Activated CD4-positive, CD25-positive, alpha-beta regulatory T cell treated with anti-CD3 and anti-CD28 coated beads, Interleukin-2, amount 50 U/mL, for 72 hours (primary cell): ENCODE measurements around the gene ITPR3.
"Not testable (repeated sequence)": the region's sequence is repeated elsewhere in the genome, so short reads cannot be mapped to it uniquely, and the experiment has no call there.

Experiments used
- DNase-seq: peaks from one replicate; pipeline ENCODE4 v3.0.0; 2021

Gene ITPR3

DNA sequence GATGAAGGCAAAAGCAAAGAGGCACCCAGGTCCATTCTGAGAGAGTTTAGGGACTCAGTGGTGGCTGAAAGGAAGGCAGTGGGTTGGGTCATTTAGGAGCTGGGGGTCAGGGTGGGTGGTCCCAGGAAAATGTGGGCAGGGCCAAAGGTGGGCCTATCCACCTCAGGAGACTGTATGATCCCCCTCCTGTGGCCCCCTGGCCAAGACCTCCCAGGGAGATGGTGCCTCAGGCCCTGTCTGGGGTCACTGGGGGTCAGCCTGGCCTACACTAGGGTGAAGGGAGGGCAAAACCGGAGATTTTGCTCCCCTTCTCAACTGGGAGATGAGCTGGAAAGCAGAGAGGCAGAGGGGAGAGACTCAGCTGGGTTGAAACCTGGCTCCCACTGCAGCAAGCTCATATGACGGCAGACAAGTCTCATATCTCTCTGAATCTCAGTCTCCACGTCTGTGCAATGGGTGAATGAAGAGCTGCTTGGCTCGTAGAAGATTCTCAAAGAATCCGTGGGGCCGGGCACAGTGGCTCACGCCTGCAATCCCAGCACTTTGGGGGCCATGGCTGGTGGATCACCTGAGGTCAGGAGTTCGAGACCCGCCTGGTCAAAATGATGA lies 29.6 kb upstream of the ITPR3 start:
- DNase-seq = no peak

DNA sequence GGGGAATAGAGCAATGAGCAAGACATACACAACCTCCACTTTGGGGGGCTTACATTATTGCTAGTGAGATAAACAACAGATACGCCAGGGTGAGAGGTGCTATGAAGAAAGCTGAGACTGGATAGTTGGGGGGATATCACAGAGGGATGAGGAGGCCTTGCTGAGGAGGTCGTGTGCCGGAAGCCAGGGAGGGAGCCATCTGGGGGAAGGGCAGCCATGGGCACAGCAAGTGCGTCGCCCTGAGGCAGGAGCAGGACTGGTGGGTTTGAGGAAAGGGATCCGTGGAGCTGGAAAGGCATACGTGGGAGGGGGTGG lies 28.9 kb upstream of the ITPR3 start:
- no peak for DNase-seq

DNA sequence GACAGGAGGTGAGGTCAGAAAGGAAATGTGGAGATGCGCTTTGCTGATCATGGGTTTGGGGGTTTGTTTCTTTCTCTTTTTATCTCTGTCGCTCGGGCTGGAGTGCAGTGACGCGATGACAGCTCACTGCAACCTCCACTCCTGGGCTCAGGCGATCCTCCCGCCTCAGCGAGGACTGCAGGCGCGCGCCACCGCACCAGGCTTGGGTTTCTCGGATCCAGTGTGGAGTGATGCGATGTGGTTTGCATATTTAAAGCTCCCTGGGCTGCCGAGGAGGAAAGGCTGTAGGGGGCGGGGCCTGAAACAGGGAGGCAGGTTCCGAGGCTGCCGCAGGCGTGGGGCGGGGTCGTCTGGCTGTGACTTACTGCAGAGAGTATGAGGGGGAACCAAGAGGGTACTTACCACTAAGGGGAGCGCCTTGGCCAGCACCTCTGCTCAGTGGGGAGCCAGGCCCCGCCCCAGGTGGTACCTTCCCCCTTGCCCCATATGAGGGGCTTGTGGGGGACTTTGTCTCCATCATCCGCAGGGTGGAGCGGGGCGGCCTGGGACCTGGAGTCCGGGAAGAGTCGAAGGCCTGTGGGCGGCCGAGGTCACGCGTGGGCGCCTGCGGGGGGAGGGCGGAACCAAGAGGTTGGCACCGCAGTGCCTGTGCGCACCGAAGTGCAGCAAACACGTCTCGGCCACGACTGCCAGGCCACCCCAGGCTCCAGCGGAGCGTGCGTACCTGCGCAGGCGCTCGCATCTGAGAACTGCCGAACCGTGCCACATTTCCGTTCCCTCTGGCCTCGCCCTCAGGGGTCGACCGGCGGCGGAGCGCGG lies 28.3 kb upstream of the ITPR3 start:
- DNase-seq = peak; percentile 59

DNA sequence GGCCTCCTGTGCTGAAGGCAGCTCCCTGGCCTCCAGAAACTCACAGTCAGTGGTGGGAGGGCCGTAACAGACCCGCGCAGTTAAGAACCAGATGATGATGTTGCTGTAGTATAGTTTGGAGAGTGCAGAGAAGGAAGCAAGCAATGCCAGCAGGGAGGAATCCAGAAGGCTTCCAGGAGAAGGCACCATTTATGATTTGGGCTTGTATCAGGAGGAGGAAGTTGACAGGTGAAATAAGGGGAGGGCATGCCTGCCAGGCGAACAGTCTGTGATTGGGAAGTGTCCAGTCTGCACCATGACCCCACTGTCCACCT lies 27.8 kb upstream of the ITPR3 start:
- no peak for DNase-seq

DNA sequence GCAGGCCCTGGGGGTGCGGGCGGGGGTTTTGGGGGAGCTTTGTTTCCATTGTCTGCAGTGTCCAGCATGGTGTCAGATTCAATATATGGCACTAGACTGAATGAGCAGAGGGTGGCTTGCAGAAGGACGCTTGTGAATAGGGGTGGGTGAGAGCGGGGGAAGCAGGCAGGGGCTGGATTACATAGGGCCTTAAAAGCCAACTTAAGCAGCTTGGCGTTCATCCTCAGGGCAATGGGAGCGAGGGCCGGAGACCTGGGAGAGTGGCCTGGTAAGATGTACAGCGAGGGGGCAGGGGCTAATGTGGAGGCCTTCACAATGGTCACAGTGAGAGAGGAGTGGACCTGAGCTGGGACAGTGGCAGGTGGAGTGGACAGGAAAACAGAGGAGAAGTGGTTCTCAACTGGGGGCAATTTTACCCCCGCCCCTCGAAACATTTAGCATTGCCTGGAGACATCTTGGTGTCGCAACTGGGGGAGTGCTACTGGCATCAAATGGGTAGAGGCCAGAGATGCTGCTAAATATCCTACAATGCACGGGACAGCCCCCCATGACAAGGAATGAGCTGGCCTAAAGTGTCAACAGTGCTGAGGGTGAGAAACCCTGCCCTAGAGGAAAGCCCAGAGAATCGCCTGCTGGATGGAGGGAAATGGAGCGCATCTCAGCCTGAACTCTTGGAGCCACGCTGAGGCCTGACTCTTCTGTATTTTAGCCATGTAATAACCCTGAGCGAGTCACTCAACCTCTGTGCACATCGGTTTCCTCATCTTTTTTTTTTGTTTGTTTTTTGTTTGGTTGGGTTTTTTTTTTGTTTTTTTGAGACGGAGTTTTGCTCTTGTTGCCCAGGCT lies 25.9 kb upstream of the ITPR3 start:
- DNase-seq = no peak

DNA sequence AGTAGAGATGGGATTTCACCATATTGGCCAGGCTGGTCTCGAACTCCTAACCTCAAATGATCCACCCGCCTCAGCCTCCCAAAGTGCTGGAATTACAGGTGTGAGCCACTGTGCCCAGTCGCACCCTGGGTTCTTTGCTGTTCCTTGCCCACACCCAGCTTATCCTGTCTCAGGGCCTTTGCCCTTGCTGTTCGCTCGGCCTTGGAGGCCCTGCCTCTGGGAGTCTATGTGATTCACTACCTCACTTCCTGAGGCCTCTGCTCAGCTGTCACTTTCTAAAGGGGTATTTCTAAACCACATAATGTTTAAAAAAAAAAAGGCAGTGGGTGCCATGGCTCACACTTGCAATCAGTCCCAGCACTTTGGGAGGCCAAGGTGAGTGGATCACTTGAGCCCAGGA lies 24.2 kb upstream of the ITPR3 start:
- not testable (repeated sequence) for DNase-seq

DNA sequence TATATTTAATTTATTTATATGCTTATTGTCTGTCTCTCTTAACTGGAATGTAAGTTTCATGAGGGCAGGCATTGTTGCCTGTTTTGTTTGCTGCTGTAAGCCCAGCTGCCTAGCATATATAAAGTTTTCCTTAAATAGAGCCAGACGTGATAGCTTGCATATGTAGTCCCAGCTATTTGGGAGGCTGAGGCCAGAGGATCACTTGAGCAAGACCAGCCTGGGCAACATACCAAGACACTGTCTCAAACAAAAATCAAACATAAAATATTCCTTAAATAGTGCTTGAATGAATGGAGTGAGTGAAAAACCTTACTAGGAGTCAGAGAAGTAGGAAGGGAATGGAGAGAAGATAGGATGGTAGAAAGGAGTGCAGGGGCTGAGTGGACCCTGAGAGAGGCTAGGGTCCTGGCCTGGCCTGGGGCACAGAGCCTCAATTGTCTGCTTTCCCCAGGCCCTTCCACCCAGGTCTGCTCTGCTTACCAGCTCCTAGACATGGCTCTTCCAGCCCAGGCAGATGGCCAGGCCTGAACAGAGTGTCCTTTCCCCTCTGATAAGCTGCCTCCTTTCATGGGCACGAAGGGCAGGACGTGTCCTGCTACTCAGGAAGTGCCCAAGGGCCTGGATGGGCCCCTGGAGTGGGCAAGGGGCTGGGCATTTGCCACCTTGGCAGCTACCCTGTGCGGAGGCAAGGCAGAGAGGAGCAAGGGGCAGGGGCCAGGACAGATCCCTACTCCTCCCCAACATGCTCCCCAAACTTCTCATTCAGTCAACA lies 23.4 kb upstream of the ITPR3 start:
- no peak for DNase-seq

DNA sequence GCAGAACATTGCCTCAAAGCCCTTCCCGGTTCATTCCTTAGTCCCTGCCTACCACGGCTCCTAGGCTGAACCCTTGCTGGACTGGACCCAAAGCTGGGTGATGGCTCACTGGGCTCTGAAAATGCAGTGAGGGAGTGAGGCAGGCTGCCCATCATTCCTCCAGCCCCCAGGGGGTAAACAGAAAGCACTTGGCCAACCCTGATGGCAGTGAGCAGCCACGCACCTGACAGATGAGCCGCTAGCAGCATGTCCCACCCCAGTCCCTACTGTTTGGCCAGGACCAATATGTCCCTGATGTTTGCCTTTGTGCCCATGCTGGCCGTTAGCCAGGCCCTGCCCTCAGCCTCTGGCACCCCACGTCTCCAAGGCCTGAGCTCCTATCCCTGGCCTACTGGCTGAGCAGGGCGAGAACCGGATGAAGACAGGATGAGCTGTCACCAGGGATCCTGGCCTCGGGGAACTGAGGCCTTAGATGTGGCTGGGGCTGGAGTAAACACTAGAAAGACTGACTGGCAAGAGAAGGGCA lies 21.6 kb upstream of the ITPR3 start:
- no peak for DNase-seq

DNA sequence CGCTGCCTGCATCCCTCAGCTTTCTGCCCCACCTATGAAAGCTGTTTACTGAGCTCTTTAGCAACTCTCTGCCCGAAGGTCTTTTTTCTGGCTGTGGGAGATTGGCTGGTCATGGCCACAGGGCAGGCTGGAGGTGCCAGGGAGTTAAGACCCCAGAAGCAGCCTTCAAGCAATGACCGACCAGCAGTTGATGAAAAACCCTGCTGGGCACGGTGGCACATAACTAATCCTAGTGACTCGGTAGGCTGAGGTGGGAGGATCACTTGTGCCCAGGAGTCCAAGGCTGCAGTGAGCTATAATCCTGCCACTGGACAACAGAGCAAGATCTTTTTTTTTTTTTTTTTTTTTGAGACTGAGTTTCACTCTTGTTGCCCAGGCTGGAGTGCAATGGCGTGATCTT lies 20.4 kb upstream of the ITPR3 start:
- no peak for DNase-seq

DNA sequence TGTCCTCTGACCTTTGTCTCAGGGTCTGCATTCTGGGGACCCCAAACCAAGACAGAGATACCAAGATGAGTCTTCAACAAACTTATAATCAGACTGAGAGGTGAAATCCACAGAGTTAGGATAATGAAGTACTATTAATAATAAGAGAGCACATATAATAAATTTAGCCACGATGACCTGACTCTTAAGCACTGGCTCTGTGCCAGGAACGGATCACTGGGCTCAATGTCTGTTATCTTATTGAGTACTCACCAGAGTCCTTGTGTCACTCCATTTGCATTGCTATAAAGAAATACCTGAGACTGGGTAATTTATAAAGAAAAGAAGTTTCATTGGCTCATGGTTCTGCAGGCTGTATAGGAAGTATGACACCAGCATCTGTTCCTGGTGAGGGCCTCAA lies 18.9 kb upstream of the ITPR3 start:
- DNase-seq = no peak

DNA sequence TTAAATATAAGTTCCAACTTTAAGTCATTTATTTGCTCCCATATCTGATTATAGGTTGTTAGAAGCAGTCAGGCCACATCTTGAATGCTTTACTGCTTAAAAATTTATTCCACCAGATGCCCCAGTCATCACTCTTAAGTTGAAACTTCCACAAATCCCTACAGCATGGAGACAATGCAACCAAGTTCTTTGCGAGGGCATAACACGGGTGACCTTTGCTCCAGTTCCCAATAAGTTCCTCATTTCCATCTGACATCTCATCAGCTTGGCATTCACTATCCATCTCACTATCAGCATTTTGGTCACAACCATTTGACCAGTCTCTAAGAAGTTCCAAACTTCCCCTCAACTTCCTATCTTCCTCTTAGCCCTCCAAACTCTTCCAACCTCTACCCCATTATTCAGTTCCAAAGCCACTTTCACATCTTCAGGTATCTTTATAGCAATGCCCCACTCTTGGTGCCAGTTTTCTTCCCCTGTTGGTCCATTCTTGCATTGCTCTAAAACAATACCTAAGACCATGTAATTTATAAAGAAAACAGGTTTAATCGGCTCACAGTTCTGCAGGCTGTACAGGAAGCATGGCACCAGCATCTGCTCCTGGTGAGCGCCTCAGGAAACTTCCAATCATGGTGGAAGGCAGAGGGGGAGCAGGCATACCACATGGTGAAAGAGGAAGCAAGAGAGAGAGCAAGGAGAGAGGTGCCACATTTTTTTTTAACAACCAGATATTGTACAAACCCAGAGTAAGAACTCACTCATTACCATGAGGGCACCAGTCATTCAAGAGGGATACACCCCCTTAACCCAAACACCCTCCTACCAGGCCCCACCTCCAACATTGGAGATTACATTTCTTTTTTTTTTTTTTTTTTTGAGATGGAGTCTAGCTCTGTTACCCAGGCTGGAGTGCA lies 15.9 kb upstream of the ITPR3 start:
- no peak for DNase-seq

DNA sequence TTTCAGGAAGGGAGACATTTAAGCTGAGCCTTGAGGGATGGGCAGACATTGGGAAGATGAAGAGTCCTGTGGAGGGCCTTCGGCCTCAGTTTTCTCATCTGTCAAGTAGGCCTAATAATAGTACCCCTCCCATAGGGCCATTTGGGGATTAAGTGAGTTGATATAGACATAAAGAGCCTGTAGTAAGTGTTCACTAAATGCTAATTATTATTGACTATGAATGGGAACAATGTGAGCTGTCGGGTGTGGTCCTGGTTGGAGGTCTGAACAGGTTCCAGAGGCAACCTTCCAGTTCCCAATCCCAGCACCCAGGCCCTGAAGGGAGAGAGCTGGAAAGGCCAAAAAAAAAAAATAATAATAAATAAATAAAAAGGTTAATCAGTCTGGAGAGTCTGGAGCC lies 14.5 kb upstream of the ITPR3 start:
- no peak for DNase-seq

DNA sequence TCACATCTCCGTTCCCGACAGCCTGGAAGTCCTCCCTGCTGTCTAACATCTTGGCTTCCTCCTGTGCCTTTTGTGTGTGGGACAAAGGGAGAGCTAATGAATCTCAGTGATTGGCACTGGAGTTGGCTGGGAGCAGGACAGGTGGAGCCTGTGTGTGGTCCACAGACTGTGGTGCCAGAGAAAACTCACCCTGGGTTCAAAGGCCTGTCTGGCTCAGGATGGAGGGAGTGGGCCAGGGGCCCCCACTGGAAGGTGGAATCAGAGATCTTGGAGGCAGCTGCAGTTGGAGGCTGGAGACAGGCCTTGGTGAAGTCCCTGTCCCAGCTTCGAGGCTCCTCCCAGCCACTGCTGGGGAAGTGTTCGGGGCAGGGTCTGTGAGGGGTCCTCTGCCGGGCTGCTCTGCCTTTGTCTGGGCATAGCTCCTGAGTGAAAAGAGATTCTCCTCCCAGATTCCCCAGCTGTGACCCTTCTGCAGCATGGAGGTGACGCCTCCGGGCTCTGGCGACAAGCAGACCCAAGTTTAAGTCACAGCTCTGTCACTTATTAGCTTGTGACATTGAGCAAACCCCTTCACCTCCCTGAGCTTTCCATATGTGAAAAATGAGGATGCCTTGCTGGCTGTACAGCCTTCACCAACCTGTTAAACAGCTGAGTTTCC lies 13.9 kb upstream of the ITPR3 start:
- no peak for DNase-seq

DNA sequence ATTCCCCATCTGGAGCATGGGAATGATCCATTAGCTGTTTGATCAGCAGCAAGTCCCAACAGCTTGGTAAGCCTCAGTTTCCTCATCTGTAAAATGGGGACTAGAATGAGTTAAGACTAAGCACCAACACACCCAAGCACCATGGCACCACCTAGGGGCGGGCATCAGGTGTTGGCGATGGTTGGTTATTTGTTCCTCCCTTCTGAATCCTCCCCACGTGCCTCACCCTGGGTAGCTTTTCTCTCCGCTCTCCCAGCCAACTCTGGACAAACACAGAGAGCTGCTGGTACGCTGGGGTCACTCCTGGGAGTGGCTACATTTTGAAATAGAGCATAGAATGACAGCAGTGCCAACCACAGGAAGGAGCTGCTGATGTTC lies 13.3 kb upstream of the ITPR3 start:
- DNase-seq = no peak

DNA sequence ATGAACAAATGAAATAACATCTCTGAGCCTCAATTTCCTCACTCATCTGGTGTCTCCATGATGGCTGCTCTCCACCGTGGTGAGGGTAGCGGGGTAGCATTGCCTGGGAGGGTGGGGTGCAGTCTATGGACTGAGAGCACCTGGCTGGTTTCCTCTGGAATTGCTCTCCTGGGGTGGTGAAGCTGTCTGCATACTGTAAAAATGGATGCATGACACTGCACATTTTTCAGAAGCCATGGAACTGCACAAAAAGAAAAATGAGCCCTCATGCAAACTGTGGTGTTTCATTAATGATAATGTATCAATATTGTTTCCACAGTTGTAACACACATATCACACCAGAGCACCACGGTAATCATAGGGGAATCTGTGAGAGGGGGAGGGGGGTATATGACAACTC lies 12.1 kb upstream of the ITPR3 start:
- no peak for DNase-seq

DNA sequence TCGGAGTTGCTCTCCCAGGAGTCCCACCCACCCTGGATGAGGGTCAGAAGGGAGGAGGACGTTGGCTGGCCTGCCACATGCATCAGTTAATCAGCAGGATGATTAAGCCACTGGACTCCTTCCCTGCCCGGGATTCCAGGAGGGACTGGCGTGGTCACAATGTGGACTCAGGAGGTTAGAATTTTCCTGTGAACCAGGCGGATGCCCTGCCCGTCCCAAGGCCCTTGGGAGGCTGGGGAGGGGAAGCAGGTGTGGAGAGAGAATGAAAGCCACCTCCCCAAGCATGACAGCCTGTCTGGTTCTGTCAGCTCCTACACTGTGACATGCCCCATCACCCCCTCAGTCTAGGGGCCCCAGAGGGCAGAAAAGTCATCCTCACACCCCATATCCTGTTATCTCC lies 11.6 kb upstream of the ITPR3 start:
- no peak for DNase-seq

DNA sequence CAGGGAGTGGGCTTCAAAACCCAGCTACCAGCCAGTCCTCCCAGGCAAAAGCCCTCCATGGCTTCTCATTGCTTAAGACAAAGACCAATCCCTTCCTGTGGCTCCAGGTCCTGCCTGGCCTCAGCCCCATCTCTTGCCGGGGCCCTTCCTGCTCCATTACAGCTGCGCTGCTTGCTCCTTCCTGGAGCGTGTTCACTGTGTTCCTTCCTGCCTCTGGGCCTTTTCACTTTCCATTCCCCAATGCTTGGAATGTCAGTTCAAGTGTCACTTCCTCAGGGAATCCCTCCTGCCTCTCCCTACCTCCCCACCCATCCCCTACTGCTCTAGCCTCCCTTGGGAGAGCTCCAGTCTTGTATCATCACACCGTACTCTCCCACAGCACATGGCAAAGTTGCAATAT lies 11.1 kb upstream of the ITPR3 start:
- DNase-seq = no peak

DNA sequence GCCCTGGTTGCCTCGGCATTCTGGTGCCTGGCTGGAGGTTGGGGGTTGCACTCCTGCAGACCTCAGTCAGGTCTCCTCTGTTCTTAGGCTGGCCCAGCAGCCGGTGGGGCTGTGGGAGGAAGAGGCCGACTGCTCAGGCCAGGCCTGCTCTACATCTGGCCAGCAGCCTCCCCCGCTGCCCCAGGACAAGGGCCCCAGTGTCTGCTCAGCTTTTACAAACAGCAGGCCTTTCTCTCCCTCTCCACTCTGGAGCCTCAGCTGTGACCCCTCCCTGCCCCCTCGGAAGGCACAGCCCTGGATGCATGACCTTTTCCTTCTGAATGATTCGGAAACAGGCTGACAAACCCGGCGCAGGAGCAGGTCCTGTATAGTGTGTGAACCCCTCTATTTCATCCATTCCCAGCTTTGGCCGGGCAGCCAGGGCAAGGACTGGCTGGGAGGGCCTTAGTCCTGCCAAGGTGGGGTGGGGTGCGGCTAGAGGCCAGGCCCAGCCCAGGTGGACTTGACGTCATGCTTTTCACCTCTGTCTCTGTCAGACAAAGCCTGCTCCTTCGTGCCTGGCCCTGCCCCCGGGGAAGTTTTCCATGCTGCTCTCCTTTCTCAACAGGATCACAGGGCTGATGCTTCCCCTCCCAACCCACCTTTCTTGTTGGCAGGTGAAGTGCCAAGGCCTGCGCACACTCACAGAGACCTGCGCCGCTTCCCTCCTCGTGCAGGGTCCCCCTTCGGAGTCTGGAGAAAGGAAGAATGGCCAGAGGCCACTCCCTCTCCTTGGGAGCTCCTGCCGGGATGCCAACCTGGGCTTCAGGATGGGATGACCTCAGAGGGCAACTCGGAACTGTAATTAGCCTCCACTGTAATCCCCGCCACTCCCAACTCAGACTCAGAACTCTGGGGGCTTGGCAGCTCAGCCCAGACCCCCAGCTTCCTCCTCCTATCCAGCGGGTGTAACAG lies 10.1 kb upstream of the ITPR3 start:
- DNase-seq = no peak

DNA sequence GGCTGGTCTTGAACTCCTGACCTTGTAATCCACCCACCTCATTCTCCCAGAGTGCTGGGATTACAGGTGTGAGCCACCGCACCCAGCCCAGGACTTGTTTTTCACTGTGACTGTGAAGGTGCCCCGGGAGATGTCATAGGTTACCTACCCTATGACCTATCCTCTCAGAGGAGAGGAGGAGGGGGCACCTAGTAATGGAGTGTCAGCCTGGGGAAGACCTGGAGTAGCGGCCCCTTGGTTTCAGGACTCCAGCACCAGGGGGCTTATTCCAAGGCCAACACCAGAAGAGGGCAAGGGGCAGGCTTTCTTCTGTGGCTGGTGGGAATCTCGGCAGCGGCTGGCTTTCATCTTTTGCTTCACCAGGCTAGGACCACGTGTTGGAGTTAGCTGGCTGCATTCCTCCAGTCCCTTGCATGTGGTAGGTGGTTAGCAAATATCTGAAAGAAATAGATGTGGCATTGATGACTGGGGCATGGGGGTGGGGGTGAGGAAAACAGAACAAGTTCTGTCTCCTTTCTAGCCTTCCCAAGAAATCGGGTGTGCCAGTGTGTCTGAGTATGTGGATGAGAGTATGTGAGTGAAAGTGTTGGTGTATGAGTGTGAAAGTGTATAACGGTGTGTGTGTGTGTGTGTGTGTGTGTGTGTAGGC lies 7.9 kb upstream of the ITPR3 start:
- DNase-seq = no peak

DNA sequence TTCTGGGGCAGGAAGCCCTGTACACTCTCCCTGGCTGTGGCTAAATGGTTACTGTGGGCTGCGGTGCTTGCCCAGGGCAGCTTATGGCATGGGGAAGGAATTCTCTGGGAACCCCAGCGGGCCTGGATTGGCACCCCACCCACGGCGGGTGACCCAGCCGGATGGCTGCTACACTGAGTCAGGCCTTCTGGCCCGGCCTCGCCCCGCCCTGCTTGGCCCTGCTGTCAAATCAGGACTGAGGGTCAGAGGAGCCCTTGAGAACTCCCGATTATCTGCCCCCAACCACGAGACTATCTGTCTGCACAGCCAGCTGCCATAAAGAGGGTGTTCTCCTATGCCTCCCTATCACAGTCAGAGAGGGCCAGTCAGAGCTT lies 7.3 kb upstream of the ITPR3 start:
- no peak for DNase-seq
